ENCODE data around the gene RGL2.
A peak's percentile ranks its signal among the peaks of the same experiment; 100 is the strongest.
"Not testable (repeated sequence)": the region's sequence is repeated elsewhere in the genome, so short reads cannot be mapped to it uniquely, and the experiment has no call there.

Gene RGL2

GRCh38 chr6:33298773-33299236 is at the start of gene RGL2:
Gene RGL2 (minus strand): TSS chr6:33298942. CDS start chr6:33298610, 332 bp downstream.
- DNase-seq (ENCODE audit: insufficient read length, low spot score): peak; percentile 49
- no peak for FAIRE-seq
- 0 out of 2 replicates have a peak, but pooled peaks have one; percentile 17 for TF ChIP-seq POLR2A (IDR thresholded peaks at IDR 0.05; ENCODE audit: low read depth, low read length)

GRCh38 chr6:33347816-33348215 is 49.1 kb upstream of the RGL2 start:
- no peak for TF ChIP-seq POLR2A (IDR thresholded peaks at IDR 0.05; ENCODE audit: low read depth, low read length)
- no peak for DNase-seq (ENCODE audit: insufficient read length, low spot score)
- no peak for FAIRE-seq

GRCh38 chr6:33346972-33347371 is 48.2 kb upstream of the RGL2 start:
- FAIRE-seq; DNase-seq (ENCODE audit: insufficient read length, low spot score): not testable (repeated sequence)

GRCh38 chr6:33344701-33345697 is 46.3 kb upstream of the RGL2 start:
- FAIRE-seq (no peak), DNase-seq (ENCODE audit: insufficient read length, low spot score) (peak; percentile 39)
- no peak for TF ChIP-seq POLR2A (IDR thresholded peaks at IDR 0.05; ENCODE audit: low read depth, low read length)

- DNase-seq (ENCODE audit: insufficient read length, low spot score) (no peak), FAIRE-seq (no peak)
Observed at GRCh38 chr6:33343953-33344611, 45.3 kb upstream of the RGL2 start.

GRCh38 chr6:33343606-33343952 is 44.8 kb upstream of the RGL2 start:
- FAIRE-seq; DNase-seq (ENCODE audit: insufficient read length, low spot score): not testable (repeated sequence)

More at GRCh38 chr6:33343953-33344611, 45.3 kb upstream of the RGL2 start:
- TF ChIP-seq POLR2A (IDR thresholded peaks at IDR 0.05; ENCODE audit: low read depth, low read length): no peak

- TF ChIP-seq POLR2A (IDR thresholded peaks at IDR 0.05; ENCODE audit: low read depth, low read length): no peak
- FAIRE-seq (no peak), DNase-seq (ENCODE audit: insufficient read length, low spot score) (no peak)
Observed at GRCh38 chr6:33339193-33339592, 40.5 kb upstream of the RGL2 start.

- FAIRE-seq (no peak), DNase-seq (ENCODE audit: insufficient read length, low spot score) (no peak)
- TF ChIP-seq POLR2A (IDR thresholded peaks at IDR 0.05; ENCODE audit: low read depth, low read length): no peak
Observed at GRCh38 chr6:33336495-33336894, 37.8 kb upstream of the RGL2 start.

GRCh38 chr6:33335916-33336315 is 37.2 kb upstream of the RGL2 start:
- FAIRE-seq (no peak), DNase-seq (ENCODE audit: insufficient read length, low spot score) (no peak)
- TF ChIP-seq POLR2A (IDR thresholded peaks at IDR 0.05; ENCODE audit: low read depth, low read length): no peak

GRCh38 chr6:33333666-33334065 is 34.9 kb upstream of the RGL2 start:
- no peak for DNase-seq (ENCODE audit: insufficient read length, low spot score)
- no peak for TF ChIP-seq POLR2A (IDR thresholded peaks at IDR 0.05; ENCODE audit: low read depth, low read length)
- FAIRE-seq: no peak

GRCh38 chr6:33330736-33331135 is 32.0 kb upstream of the RGL2 start:
- FAIRE-seq (no peak), DNase-seq (ENCODE audit: insufficient read length, low spot score) (no peak)
- no peak for TF ChIP-seq POLR2A (IDR thresholded peaks at IDR 0.05; ENCODE audit: low read depth, low read length)

- FAIRE-seq (no peak), DNase-seq (ENCODE audit: insufficient read length, low spot score) (no peak)
- no peak for TF ChIP-seq POLR2A (IDR thresholded peaks at IDR 0.05; ENCODE audit: low read depth, low read length)
Observed at GRCh38 chr6:33329058-33329457, 30.3 kb upstream of the RGL2 start.

GRCh38 chr6:33324125-33324524 is 25.4 kb upstream of the RGL2 start:
- TF ChIP-seq POLR2A (IDR thresholded peaks at IDR 0.05; ENCODE audit: low read depth, low read length): no peak
- no peak for FAIRE-seq
- no peak for DNase-seq (ENCODE audit: insufficient read length, low spot score)

GRCh38 chr6:33323623-33323948 is 24.8 kb upstream of the RGL2 start:
- FAIRE-seq: no peak
- DNase-seq (ENCODE audit: insufficient read length, low spot score): no peak
- TF ChIP-seq POLR2A (IDR thresholded peaks at IDR 0.05; ENCODE audit: low read depth, low read length): no peak

- DNase-seq (ENCODE audit: insufficient read length, low spot score) (no peak), FAIRE-seq (no peak)
- no peak for TF ChIP-seq POLR2A (IDR thresholded peaks at IDR 0.05; ENCODE audit: low read depth, low read length)
Observed at GRCh38 chr6:33321227-33321626, 22.5 kb upstream of the RGL2 start.
